Tibial nerve (tissue), 3 donors: Measurements from ENCODE around the gene KLB.
"Not testable (repeated sequence)": the region's sequence is repeated elsewhere in the genome, so short reads cannot be mapped to it uniquely, and the experiment has no call there.

Source experiments
- CTCF ChIP-seq, 5 experiments: fragments of 200-600 bp in 3 of 5; fragments of 450-650 bp in 2 of 5; sonication (generic) in 3 of 5; IDR thresholded peaks; one replicate each; pipeline ENCODE4 v1.5.1; 2016 to 2019; ENCODE audit warnings: antibody characterized with exemption in 5 of 5, mild to moderate bottlenecking in 3 of 5, moderate library complexity in 2 of 5
- POLR2A ChIP-seq, 2 donors: fragments of 450-650 bp; IDR thresholded peaks; one replicate each; pipeline ENCODE4 v1.6.1; 2017; ENCODE audit warnings: antibody characterized with exemption in 2 of 2, mild to moderate bottlenecking in 2 of 2, moderate library complexity in 2 of 2

DNA sequence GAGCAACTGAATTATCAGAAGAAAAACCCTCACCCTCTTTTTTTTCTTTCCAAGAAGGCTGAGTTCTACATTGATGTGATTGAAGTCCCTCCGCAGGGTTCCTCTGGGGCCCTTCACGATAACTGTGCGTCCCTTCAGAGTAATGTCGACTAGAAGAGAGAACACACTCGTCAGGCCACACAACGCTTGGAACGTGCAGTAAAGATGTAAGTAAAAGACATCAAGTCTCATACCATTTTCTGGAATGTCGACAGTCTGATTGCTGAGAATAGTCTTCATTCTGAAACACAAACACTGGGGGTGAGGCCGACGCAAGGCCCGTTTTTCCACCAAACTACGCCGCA lies 51.4 kb downstream of the KLB start:
- TF ChIP-seq CTCF, POLR2A (IDR thresholded peaks at IDR 0.05): not testable (repeated sequence)
